GM18498 (cell line): ENCODE measurements around the gene TFPI.
"Not testable (repeated sequence)": the region's sequence is repeated elsewhere in the genome, so short reads cannot be mapped to it uniquely, and the experiment has no call there.

Experiments used
- ATAC-seq: cut with Tn5 transposase; IDR thresholded peaks from one replicate; pipeline ENCODE4 v1.9.1; 2021; ENCODE audit warnings: mild to moderate bottlenecking, moderate library complexity; ENCODE audit not compliant: unreplicated experiment

The TFPI gene

DNA sequence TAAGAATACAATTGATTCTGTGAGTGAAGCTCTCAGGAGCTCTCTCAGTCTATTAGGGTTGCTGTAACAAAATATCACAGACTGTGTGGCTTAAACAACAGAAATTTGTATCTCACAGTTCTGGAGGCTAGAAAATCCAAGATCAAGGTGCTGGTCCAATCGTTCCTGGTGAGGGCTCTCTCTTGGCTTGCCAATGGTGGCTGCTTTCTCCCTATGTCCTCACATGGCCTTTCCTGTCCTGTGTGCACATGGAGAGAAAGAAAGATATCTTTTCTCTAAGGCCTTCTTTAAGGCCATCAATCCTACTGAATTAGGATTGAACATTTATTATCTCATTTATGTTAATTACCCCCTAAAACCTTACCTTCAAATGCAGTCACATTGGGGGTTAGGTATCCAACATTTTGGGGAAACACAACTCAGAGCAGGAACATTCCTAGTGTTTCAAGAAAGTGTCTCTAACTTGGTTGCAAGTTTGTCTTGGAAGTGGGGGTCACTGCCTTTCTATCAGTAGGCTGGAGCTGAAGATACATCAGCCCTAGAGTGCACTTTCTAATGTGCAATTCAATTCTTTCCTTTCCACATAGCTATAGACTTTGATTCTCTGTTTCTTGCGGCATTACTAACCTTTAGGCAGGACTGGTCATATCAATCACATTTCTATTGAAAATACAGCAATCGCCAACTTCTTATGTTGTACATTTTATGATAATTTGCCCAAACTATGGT, 24.8 kb downstream of the TFPI start:
- no peak for ATAC-seq

GRCh38 chr2:187528042-187528441, 26.2 kb downstream of the TFPI start:
- no peak for ATAC-seq

GRCh38 chr2:187527262-187527661, 27.0 kb downstream of the TFPI start:
- no peak for ATAC-seq

GRCh38 chr2:187526792-187527191, 27.4 kb downstream of the TFPI start:
- ATAC-seq = no peak

- no peak for ATAC-seq
Observed at GRCh38 chr2:187525163-187525900, 28.9 kb downstream of the TFPI start.

DNA sequence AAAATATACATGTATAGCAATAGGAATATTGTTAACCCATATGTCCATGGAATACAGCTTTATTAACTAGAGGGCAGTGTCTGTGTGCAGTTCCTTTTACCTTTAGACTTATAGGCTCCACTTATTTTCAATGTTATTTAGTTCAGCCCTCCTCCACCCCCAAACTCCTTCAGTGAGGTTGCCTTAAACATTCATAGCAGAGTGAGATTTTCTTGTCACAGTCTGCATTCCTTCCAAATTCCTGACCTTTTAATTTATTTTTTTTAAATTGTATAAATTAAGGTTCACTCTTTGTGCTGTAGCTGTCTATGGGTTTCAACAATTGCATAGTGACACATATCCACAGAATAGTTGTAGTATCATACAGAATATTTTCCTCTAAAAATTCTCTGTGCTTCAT, 30.9 kb downstream of the TFPI start:
- ATAC-seq = no peak

DNA sequence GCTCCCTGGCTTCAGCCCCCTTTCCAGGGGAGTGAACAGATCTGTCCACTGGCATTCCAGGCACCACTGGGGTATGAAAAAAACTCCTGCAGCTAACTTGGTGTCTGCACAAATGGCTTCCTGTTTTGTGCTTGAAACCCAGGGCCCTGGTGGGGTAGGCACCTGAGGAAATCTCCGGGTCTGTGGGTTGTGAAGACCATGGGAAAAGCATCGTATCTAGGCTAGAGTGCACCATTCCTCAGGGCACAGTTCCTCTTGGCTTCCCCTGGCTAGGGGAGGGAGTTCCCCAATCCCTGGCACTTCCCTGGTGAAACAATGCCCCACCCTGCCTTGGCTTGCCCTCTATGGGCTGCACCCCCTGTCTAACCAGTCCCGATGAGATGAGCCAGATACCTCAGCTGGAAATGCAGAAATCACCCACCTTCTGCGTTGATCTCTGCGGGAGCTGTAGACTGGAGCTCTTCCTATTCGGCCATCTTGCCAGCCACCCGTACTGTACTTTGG, 34.1 kb downstream of the TFPI start:
- ATAC-seq = no peak

DNA sequence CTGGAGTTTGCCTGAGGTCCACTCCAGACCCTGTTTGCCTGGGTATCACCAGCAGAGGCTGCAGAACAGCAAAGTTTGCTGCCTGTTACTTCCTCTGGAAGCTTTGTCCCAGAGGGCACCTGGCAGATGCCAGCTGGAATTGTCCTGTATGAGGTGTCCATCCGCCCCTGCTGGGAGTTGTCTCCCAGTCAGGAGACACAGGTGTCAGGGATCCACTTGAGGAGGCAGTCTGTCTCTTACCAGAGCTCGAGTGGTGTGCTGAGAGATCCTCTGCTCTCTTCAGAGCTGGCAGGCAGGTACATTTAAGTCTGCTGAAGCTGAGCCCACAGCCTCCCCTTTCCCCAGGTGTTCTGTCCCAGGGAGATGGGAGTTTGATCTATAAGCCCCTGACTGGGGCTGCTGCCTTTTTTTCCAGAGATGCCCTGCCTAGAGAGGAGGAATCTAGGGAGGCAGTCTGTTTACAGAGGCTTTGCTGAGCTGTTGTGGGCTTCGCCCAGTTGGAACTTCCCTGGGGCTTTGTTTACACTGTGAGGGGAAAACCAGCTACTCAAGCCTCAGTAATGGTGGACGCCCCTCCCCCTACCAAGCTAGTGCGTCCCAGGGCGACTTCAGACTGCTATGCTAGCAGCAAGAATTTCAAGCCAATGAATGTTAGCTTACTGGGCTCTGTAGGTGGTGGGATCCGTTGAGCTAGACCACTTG, 34.7 kb downstream of the TFPI start:
- ATAC-seq = no peak

DNA sequence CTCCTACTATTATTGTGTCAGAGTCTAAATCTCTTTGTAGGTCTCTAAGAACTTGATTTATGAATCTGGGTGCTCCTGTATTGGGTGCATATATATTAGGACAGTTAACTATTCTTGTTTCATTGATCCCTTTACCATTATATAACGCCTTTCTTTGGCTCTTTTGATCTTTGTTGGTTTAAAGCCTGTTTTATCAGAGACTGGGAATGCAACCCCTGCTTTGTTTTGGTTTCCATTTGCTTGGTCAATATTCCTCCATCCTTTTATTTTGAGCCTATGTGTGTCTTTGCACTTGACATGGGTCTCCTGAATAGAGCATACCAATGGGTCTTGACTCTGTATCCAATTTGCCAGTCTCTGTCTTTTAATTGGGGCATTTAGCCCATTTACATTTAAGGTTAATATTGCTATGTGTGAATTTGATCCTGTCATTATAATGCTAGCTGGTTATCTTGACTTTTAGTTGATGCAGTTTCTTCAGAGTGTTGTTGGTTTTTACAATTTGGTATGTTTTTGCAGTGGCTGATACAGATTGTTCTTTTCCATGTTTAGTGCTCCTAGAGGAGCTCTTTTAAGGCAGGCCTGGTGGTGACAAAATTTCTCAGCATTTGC, 36.4 kb downstream of the TFPI start:
- not testable (repeated sequence) for ATAC-seq

- ATAC-seq = not testable (repeated sequence)
Observed at GRCh38 chr2:187516630-187517510, 37.4 kb downstream of the TFPI start.

DNA sequence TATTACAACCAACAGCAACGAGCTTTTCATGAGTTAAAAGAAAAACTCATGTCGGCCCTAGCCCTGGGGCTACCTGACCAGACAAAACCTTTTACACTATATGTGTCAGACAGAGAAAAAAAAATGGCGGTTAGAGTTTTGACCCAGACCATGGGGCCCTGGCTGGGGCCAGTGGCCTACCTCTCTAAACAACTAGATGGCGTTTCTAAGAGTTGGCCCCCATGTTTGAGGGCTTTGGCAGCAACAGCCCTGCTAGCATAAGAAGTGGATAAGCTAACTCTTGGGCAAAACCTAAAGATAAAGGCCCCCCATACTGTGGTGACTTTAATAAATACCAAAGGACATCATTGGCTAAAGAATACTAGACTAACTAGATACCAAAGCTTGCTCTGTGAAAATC, 39.3 kb downstream of the TFPI start:
- ATAC-seq = no peak

- not testable (repeated sequence) for ATAC-seq
Observed at GRCh38 chr2:187514235-187514829, 39.9 kb downstream of the TFPI start.

DNA sequence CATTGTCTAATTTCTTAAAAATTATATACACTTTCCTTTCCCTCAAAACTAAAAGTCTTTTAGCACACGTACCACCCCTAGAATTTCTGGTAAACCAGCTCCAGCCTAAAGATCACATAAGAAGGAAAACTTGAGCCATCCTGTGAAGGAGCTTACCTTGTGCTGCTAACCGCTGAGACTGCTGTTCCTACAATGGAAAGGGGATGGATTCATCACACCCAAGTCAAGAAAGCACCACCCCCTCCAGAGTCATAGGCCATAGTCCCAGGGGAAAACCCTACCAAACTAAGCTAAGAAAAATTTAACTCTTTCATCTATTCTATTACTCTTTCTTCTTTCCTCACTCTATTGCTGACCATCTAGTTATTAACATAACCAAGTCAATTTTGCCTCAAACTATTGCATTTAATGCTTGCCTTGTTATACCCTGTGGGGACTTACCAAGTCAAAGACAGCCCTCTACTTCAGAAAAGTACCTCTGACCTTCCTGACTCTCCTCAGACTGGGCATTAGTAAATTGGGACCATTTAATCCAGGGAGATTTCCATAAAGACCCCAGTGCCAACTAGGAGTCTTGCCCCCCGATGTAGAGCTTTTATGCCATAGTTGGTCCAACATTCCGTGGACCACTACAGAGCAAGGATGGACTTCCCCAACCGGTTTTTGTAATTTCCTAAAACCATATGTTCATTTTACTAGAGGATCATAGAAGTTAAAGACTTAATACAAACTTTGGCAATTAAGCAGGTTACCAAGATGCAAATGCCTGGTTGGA, 40.6 kb downstream of the TFPI start:
- not testable (repeated sequence) for ATAC-seq

- ATAC-seq = no peak
Observed at GRCh38 chr2:187511356-187512315, 42.6 kb downstream of the TFPI start.

- ATAC-seq = not testable (repeated sequence)
Observed at GRCh38 chr2:187510419-187511355, 43.5 kb downstream of the TFPI start.

- ATAC-seq = no peak
Observed at GRCh38 chr2:187509667-187510417, 44.4 kb downstream of the TFPI start.
